Cerebellar nuclear complex (tissue), 1 donor: ENCODE measurements around the gene ITSN1.

Experiments used
- DNase-seq, 2 experiments: peaks; one replicate each; lab custom pipeline; 2025; lab: John Stamatoyannopoulos, UW

The ITSN1 gene

DNA sequence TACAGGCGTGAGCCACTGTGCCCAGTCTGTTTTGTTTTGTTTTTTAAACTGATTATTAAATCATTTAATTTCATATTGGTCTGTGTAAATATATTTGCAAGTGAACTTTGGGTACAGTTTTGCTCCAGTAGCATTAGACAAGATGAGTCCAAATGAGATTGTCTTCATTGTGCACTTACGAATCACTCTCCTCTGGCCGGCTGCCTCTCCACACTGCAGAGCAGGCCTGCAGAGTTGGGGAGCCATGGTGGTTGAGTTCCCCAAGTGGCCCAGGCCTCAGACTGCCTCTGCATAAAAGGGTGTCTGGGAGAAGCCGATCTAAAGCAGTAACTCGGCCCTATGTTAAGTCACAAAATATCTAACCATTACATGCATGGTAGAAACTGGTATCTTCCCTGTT lies 198.5 kb downstream of the ITSN1 start:
- DNase-seq = no peak

DNA sequence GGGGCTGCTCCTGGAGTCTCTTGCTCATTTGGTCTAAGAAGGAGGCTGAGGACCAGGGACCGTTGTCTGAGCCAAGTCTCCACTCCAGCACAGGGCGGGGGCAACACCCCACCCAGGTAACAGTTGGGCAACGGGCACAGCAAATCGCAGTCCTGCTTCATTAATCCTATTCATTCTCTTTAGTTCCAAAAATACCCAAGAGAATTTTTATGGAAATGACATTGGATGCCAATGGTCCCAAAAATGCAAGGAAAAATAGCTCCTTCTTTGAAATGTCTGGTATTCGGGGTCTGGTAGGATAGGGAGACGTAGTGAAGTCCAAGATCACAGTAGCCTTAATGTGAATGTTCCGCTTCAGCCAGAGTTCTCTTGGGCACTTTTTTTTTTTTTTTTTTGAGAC lies 199.3 kb downstream of the ITSN1 start:
- DNase-seq = no peak

GRCh38 chr21:33843216-33843615 lies 200.9 kb downstream of the ITSN1 start:
- DNase-seq = no peak

- no peak for DNase-seq
Measured at GRCh38 chr21:33844104-33844889, 202.0 kb downstream of the ITSN1 start.

DNA sequence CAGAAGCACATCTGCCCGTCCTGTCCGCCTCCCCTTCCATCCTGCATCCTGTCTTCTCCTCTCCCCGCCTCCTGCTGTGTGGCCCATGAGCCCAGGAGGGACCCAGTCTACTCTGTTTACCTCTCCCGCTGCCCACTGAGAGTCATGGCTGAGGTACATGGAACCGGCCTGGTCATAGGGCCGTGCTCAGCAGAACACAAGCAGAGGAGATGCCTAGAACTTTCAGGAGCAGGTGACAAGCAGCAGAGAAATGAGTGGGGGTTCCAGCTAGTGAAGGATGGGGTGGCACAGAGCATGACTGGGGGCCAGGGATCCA lies 202.5 kb downstream of the ITSN1 start:
- DNase-seq = no peak

DNA sequence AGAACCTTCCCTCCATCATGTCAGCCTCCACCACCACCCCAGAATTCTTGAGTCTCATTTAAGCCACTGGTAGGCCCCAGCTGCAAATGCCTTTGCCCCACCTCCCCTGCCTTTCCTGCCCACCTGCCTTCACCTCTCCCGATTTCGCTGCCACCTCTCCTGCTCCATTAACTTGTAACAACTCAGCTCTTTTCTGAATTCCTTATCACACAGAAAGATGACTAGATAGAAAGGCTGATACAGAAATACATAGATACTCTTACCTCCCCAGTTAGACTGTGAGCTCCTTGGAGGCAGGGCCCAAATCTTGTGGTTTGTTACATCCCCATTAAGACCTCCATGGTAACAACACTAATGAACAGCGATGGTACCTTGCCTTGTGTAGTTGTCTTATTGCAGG lies 203.8 kb downstream of the ITSN1 start:
- no peak for DNase-seq

DNA sequence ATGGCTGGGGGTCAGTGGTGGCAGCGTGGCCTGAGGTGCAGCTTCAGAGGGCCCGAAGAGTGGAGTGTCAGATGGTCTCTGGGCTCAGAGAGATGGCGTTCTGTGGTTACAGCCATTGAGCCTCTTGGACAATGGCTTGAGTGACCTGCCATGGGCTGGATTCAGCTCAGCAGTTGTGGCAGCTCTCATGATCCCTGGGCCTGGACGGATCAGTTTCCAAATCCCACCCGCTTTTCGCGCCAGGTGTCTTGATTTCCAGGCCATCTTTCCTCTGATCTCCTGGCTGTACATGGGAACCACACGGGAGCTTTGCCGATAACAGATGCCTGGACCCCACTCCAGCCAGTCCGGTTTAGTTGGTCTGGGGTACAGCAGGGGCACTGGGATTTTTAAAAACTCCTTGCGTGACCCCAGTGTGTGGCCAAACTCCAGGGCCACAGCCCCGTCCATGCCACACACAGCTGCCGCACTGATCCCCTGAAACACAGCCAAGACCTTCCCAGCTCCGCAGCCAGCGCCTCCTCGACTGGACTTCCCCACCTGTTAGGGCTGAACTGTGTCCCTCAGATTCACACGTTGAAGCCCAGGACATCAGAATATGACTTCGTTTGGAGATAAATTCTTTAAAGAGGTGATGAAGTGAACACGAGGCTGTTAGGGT lies 205.4 kb downstream of the ITSN1 start:
- no peak for DNase-seq

DNA sequence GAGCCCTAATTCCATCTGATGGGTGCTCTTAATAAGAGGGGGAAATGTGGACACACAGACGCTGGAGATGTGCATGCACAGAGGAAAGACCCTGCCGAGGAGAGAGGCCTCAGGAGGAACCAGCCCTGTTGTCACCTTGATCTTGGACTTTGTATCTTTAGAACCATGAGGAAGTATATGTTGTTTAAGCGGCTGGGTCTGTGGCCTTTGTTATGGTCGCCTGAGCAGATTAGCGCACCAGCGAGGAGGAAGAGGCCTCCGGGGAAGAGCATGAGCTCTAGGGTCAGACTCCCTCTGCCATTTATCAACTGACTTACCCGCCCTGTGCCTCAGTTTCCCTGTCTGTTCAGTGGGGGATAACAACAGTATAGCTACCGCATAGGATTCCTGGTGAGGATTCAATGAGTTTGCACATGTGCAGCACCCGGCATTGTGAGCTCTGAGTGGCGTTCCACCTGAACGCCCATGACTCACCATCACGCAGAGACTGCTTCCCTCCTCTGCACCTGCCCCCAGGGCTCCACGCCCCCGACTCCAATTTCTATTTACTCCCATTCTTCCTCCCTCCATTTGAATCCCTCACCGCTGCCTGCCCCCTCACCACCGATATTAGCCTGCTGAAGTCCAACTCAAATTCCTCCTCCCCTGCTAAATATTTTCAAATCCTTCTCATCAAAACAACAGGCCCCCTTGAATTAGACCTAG lies 206.1 kb downstream of the ITSN1 start:
- DNase-seq = no peak

- no peak for DNase-seq
Measured at GRCh38 chr21:33849834-33850233, 207.5 kb downstream of the ITSN1 start.

DNA sequence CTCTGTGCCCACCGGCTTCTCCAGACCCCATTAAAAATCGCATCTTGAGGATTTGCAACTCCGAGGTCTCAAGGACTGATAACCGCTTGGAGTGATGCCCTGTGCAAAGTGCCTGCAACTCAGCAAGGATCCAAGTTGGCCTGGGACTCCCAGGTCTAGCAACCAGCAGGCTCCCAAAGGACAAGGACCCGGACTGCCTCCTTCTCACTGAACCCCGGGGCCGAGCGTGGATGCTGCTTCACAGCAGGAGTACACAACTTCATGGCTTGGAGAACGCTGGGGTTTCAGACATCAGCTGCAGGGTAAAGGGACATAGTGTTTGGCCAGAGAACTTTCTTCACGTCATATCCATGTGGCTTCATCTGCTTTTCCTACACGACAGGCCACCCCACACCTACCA lies 208.1 kb downstream of the ITSN1 start:
- no peak for DNase-seq

GRCh38 chr21:33850985-33851384 lies 208.7 kb downstream of the ITSN1 start:
- no peak for DNase-seq

DNA sequence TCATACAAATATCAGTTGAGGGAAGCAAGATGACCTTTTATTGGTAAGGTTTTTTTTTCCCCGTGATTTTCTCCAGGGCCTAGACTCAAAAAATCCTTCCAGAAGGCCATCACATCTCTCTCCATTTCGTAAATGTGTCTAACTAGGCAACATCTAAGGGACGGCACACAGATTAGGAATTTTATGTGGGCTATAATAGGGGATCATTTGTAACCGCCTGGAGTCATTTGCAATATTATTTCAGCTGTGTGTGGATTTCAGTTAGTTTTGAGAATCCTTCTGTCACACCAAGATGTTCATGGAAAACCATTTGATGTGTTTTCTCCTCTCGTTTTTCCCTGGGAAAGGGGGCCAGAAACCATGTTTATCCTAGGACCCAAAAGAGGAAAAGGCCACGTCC lies 210.2 kb downstream of the ITSN1 start:
- no peak for DNase-seq

GRCh38 chr21:33854604-33855003 lies 212.3 kb downstream of the ITSN1 start:
- DNase-seq = no peak

GRCh38 chr21:33855190-33855589 lies 212.9 kb downstream of the ITSN1 start:
- DNase-seq = no peak

GRCh38 chr21:33856893-33857527 lies 214.7 kb downstream of the ITSN1 start:
- DNase-seq = no peak

DNA sequence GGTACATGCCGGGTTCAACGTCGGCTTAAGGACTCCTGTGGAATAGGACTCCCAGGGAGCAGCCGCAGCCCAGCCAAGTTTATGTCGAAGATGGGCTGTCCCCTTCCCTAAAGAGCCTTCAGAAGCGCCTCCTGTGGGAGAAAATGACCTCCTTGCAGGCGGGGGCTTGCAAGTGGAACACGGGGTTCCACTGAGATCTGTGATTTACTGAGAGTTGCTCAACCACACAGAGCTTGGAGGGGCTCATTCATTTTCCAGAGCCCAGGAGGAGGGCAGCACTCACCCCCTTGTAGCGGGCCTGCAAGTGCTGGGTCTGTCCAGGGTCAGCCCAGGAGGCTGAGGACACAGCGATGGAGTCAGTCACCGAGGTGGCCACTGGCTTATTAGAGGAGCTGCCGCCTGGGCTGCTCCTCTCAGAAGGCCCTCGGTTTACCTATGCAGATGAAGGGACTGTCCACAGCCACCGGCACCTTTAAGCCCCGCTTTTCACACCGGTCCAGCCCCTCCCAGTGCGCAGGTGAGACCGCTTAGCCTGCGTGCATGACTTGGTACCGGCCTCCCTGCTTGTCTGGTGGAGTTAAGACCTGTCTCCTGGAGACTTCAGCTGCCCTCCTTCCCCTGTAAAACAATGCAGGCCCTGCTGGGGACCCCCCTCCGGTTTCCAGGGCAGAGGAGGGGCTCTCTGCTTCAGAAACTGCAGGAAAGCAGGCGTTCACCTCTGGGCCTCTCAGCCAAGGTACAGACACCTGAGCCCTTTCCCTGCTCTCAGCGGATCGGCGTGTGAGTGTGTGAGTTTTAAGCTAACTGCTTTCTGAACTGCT lies 215.8 kb downstream of the ITSN1 start:
- DNase-seq = no peak

GRCh38 chr21:33858667-33859372 lies 216.5 kb downstream of the ITSN1 start:
- no peak for DNase-seq

DNA sequence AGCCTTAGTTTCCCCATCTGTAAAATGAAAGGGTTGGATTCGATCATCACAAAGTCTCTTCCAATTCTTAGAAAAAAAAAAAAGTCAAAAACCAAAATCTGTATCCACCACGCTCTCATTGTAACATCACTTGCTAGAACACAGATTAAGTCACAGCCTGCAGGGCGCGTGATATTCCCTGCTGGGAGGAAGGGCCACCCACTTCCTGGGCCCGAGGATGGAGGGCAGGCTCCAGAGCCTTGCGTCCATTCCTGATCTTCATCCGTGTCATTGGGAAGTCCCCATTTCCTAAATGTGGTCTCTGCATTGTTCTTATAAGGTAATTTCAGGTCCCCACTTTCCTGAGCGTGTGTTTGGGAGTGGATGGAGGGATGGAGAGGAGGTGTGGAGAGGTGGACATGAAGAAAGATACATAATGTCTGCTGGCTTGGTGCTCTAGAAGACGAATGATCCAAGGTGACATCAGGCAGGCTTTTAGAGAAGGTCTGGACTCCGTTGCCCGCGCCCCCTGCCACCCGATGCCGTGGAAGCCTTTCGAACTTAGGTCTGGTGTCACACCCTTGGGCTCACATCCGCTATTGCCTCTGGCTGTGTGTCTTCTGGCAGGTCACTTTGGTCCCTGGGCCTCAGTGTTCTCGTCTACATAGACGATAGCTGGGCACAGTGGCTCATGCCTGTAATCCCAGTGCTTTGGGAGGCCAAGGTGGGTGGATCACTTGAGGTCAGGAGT lies 217.2 kb downstream of the ITSN1 start:
- no peak for DNase-seq

DNA sequence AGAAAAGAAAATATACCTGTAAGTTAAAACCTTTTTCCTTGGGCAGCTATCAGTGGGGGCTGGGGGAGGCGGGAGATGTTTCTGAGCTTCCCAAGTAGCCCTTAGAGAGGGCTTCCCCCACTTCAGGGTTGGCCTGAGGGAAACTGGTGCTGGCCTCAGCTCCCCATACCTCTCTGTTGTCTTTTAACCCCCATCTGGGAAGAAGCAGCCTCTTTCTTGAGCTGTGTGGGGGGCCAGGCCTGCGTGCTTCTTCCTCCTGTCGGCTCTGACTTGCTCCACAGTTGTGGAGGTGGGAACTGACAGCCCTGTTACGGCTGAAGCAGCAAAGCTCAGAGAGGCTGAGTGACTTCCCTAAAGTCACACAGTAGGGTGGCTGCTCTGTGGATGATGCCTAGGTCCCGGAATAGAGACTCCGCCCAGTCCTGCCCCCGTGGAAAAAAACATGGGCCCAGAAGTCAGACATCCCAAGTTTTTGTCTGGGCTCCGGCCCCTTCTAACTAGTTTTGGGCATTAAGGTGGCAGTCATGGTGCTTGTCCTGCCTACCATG lies 218.1 kb downstream of the ITSN1 start:
- no peak for DNase-seq

- DNase-seq = no peak
Measured at GRCh38 chr21:33861125-33861524, 218.8 kb downstream of the ITSN1 start.
